PFSK-1 (cell line): ENCODE results near the gene C2orf81.

Experiments used
- FOXP2 ChIP-seq: optimal IDR thresholded peaks from 2 replicates; pipeline ENCODE3; 2011; ENCODE audit warnings: borderline replicate concordance, control low read depth, inconsistent platforms; ENCODE audit not compliant: insufficient read depth; ENCODE audit errors: extremely low read length, extremely low read depth
- POLR2AphosphoS5 ChIP-seq: IDR thresholded peaks from 2 replicates; pipeline ENCODE4 v1.6.1; 2012; ENCODE audit warnings: low read depth, mild to moderate bottlenecking, control low read depth, low read length, moderate library complexity
- TAF1 ChIP-seq: IDR thresholded peaks from 2 replicates; pipeline ENCODE4 v1.6.1; 2012; ENCODE audit warnings: low read length, control low read depth, borderline replicate concordance; ENCODE audit not compliant: insufficient read depth
- TF ChIP-seq, protein P1 (sequence below), 2 experiments: IDR thresholded peaks; 2 replicates each; pipeline versions ENCODE4 v1.6.1 to v1.8.0; 2011 to 2012; ENCODE audit warnings: low read depth in 2 of 2, low read length in 2 of 2, control low read depth in 1 of 2, inconsistent platforms in 1 of 2, mild to moderate bottlenecking in 1 of 2, moderate library complexity in 1 of 2; ENCODE audit not compliant: insufficient read depth in 1 of 2

DNA sequence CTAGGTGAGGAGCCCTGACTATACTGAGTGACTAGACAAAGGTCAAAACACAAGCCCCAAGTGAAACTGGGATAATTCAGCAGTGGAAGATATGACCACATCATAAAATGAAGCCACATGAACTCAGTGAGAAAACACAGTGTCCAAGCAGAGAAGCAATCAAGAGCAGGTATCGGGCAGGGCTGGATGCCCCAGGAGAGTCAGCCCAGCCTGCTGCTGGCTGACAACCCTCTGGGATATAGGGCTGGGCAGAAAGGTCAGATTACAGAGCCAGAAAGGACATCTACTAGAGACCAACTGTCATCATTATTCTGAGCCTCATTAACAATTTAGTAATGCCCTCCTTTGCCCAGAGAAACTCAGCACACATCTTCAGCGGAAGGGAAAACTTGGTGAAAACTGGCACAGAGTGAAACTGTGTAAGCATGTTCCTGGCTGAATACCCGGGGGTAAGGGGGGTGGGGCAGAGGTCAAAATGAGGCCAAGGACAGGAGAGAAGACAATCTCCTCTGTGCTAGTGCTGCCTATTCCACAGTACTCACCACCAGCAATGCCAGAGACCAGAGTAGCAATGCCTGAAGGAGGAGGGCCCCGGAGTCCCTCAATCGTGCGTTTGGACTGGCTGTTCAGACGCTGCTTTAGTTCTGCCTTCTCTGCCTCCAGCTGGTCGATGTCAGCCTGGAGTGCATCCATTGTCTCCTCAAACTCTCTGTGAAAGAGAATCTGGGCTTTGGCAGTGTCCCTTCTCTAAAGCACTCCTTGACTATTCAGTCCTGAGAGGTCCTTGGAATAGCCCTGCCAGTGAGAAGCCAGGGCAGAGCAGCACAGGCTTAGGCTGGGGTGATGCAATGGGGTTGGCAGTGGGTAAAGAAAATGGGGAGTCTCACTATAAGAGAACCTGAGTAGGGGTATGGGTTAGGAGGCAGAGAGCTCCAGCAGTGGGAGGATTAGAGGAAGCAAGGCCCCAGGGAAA lies 56.6 kb downstream of the C2orf81 start:
- TF ChIP-seq POLR2AphosphoS5 (no peak), TAF1 (no peak), FOXP2 (no peak)
- TF ChIP-seq, protein P1, sequence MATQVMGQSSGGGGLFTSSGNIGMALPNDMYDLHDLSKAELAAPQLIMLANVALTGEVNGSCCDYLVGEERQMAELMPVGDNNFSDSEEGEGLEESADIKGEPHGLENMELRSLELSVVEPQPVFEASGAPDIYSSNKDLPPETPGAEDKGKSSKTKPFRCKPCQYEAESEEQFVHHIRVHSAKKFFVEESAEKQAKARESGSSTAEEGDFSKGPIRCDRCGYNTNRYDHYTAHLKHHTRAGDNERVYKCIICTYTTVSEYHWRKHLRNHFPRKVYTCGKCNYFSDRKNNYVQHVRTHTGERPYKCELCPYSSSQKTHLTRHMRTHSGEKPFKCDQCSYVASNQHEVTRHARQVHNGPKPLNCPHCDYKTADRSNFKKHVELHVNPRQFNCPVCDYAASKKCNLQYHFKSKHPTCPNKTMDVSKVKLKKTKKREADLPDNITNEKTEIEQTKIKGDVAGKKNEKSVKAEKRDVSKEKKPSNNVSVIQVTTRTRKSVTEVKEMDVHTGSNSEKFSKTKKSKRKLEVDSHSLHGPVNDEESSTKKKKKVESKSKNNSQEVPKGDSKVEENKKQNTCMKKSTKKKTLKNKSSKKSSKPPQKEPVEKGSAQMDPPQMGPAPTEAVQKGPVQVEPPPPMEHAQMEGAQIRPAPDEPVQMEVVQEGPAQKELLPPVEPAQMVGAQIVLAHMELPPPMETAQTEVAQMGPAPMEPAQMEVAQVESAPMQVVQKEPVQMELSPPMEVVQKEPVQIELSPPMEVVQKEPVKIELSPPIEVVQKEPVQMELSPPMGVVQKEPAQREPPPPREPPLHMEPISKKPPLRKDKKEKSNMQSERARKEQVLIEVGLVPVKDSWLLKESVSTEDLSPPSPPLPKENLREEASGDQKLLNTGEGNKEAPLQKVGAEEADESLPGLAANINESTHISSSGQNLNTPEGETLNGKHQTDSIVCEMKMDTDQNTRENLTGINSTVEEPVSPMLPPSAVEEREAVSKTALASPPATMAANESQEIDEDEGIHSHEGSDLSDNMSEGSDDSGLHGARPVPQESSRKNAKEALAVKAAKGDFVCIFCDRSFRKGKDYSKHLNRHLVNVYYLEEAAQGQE (IDR thresholded peaks at IDR 0.05; ENCODE audit: insufficient read depth in 1 of 2, low read depth in 2 of 2, low read length in 2 of 2): no peak
